Nephron progenitor cell (in vitro differentiated cells): ENCODE results near the gene LIX1L.

Experiments used
- DNase-seq: peaks from one replicate; pipeline ENCODE4 v3.0.0; 2021
- H3K27ac Mint-ChIP-seq: 2 replicates; pipeline ENCODE4 v1.8.0; 2021; ENCODE audit warnings: mild to moderate bottlenecking, moderate library complexity, mixed read lengths
- H3K27me3 Mint-ChIP-seq: 2 replicates; pipeline ENCODE4 v1.8.0; 2021; ENCODE audit warnings: mild to moderate bottlenecking, low read depth, mixed read lengths; ENCODE audit not compliant: poor library complexity
- H3K36me3 Mint-ChIP-seq: 2 replicates; pipeline ENCODE4 v1.8.0; 2021; ENCODE audit warnings: low read depth, mixed read lengths
- H3K4me1 Mint-ChIP-seq: 2 replicates; pipeline ENCODE4 v1.8.0; 2021; ENCODE audit warnings: mixed read lengths
- H3K4me3 Mint-ChIP-seq: 2 replicates; pipeline ENCODE4 v1.8.0; 2021; ENCODE audit warnings: mild to moderate bottlenecking, moderate library complexity, mixed read lengths
- H3K9me3 Mint-ChIP-seq: 2 replicates; pipeline ENCODE4 v1.8.0; 2021; ENCODE audit warnings: mild to moderate bottlenecking, moderate library complexity, mixed read lengths
- TF ChIP-seq, protein P1 (sequence below): fragments of 200-600 bp; sonication (generic); IDR thresholded peaks from 2 replicates; pipeline ENCODE4 v1.5.0; 2021; ENCODE audit warnings: antibody characterized with exemption

The LIX1L gene

DNA sequence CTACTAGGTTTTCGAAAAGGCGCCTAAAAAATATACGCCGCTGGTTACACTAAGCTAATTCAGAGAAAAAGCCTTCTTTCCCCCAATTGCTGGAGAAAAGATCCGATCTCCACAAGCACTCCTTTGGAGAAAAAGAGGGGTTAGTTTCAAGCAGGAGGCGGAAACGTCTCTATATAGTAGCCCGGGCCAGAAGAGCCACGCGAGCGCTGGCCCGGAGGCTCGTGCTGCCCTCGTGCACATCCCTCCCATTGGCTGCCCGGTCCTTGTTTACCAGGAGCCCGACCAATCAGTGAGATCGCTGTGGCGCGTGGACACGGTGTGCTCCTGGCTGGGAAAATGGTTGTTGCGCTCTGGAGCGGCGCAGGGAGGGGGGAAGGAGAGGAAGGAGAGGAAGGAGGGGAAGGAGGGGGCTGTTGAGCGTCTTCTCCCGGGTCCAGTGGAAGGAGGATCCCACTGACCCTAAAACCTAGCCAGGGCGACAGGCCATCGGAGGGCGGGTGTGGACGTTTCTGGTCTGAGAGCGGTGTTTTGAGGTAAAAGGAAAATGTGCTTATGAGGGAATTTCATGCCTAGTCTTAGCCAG, 38.7 kb upstream of the LIX1L start, which contains the start of gene TXNIP:
Gene TXNIP (minus strand): TSS at position 147 of the 583 bp plus-strand sequence. CDS start 313 bp downstream, outside the sequence.
- peak within 1 kb of the TSS; percentile 99 for H3K27ac Mint-ChIP-seq
- peak within 1 kb of the TSS; percentile 99 for H3K4me3 Mint-ChIP-seq
- peak; percentile 95 for DNase-seq
- peaks cover 3% of the 10 kb centered on the region for H3K27me3 Mint-ChIP-seq
- peaks cover 50% of the 10 kb centered on the region for H3K36me3 Mint-ChIP-seq
- peaks cover 5% of the 10 kb centered on the region for H3K9me3 Mint-ChIP-seq
- H3K4me1 Mint-ChIP-seq = peaks cover 76% of the 10 kb centered on the region
- TF ChIP-seq, protein P1, sequence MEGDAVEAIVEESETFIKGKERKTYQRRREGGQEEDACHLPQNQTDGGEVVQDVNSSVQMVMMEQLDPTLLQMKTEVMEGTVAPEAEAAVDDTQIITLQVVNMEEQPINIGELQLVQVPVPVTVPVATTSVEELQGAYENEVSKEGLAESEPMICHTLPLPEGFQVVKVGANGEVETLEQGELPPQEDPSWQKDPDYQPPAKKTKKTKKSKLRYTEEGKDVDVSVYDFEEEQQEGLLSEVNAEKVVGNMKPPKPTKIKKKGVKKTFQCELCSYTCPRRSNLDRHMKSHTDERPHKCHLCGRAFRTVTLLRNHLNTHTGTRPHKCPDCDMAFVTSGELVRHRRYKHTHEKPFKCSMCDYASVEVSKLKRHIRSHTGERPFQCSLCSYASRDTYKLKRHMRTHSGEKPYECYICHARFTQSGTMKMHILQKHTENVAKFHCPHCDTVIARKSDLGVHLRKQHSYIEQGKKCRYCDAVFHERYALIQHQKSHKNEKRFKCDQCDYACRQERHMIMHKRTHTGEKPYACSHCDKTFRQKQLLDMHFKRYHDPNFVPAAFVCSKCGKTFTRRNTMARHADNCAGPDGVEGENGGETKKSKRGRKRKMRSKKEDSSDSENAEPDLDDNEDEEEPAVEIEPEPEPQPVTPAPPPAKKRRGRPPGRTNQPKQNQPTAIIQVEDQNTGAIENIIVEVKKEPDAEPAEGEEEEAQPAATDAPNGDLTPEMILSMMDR = no peak

DNA sequence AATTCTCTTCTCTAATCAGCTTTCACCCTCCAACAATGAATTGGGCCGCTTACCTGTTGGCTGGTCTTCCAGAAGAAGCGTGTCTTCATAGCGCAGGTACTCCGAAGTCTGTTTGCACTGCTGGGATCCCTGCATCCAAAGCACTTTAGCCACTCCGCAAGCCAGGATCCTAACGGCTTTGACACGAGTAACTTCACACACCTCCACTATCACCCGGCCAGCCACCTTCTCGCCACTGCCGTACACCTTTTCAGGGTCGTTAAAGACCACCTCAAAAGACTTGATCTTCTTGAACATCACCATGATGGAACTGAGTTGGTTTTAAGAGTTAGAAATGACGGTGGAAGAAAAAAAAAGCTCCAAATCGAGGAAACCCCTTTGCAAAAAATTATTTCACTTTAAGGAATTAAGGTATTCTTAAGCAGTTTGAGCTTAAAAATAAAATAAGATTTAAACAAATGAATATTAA, 38.2 kb upstream of the LIX1L start:
- H3K27me3 Mint-ChIP-seq = peaks cover 3% of the 10 kb centered on the region
- peaks cover 77% of the 10 kb centered on the region for H3K4me1 Mint-ChIP-seq
- H3K36me3 Mint-ChIP-seq = peaks cover 51% of the 10 kb centered on the region
- DNase-seq = peak; percentile 18
- H3K4me3 Mint-ChIP-seq = peak overlapping the region; percentile 99
- TF ChIP-seq, protein P1 = no peak
- H3K9me3 Mint-ChIP-seq = peaks cover 5% of the 10 kb centered on the region
- H3K27ac Mint-ChIP-seq = peak overlapping the region; percentile 99

DNA sequence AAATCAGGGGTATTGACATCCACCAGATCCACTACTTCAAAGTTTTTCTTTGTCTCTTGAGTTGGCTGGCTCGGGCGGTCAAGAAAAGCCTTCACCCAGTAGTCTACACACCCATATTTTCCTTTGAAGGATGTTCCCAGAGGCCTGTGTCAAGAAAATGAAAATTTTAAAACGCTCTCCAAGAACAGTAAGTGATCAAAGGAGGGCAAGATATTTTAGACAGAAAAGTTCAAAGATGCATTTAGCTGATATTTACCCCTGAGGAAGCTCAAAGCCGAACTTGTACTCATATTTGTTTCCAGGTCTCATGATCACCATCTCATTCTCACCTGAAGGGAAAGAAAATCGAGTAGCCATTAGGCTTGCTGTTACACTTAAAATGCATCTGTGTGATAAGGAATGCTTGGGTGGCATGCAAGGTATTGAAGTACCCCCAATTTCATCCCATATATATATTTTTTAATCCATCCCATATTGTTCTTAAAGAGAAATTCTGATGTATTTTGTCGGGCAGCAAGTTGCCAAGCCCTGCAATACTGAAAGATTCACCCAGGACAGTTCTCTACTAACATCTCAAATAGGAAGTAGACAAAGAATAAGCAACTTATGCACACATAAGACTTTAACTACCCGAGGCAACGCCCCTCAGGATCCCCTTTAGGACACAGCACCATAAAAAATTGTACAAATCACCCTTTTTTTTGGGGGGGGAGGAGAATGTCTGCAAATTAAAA, 37.5 kb upstream of the LIX1L start:
- TF ChIP-seq, protein P1 = no peak
- peaks cover 5% of the 10 kb centered on the region for H3K9me3 Mint-ChIP-seq
- peaks cover 77% of the 10 kb centered on the region for H3K4me1 Mint-ChIP-seq
- H3K27ac Mint-ChIP-seq = peak overlapping the region; percentile 99
- DNase-seq = no peak
- peak overlapping the region; percentile 99 for H3K4me3 Mint-ChIP-seq
- H3K36me3 Mint-ChIP-seq = peaks cover 51% of the 10 kb centered on the region
- peaks cover 3% of the 10 kb centered on the region for H3K27me3 Mint-ChIP-seq

DNA sequence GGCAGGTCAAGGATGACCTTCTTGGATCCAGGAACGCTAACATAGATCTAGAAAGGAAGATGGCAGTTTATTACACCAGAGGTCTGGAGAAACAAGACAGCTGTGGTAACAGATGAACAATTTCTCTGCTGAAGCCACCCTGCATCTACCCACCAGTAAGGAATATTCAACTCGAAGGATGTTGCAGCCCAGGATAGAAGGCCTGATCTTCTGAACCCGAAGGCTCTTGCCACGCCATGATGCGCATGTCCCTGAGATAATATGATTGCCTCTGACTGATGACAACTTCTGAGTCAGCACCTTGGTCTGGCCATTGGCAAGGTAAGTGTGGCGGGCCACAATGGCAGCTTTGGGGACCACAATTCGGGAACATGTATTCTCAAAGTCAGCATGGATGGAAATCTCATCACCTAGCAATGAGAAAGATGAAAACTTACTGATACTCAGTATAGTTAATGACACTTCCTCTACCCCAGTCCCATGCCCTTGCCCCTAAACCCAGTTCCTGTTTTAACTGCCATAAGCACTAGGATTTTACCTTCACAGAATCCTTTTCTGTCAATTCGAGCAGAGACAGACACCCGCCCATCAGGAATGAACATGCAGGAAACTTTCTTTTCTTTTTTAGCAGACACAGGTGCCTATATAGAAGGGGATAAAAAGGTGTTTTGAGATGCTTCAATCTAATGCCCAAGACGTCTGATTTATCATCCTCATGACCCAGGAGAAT, 36.7 kb upstream of the LIX1L start:
- TF ChIP-seq, protein P1 = no peak
- peak overlapping the region; percentile 99 for H3K27ac Mint-ChIP-seq
- peaks cover 51% of the 10 kb centered on the region for H3K36me3 Mint-ChIP-seq
- peaks cover 5% of the 10 kb centered on the region for H3K9me3 Mint-ChIP-seq
- peak overlapping the region; percentile 99 for H3K4me3 Mint-ChIP-seq
- peaks cover 71% of the 10 kb centered on the region for H3K4me1 Mint-ChIP-seq
- H3K27me3 Mint-ChIP-seq = peaks cover 3% of the 10 kb centered on the region
- no peak for DNase-seq

DNA sequence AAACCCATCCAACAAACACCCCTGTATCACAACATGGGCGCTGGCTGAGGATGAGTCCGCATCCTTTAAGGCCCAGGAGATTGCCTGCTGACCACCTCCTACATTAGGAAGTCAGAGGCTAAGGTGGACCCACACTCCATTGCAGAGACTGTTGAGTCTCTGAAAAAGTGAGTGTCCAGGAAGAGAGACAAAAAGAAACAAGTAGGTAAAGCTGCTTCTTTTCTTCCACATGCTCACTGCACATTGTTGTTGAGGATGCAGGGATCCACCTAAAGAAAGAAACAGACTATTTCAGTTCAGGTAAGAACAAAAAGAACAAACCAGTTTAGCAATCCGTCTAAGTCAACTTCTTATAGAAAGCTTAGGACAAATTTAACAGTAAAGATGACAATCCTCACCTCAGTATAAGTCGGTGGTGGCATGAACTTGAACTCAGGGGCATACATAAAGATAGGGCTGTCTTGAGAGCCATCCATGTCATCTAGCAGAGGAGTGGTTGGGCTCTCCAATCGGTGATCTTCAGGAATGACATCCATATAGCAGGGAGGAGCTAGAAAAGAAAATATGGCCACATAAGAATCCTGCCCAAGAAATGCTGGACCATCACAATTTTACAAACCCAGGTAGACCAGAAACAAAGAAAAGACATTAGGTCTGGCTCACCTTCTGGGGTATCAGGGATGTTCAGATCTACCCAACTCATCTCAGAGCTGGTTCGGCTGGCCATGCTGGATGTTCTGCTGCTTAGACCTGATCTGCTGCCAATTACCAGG, 36.0 kb upstream of the LIX1L start:
- Mint-ChIP-seq H3K27me3 (peaks cover 3% of the 10 kb centered on the region), H3K4me3 (peak overlapping the region; percentile 99), H3K27ac (peak overlapping the region; percentile 99), H3K36me3 (peaks cover 51% of the 10 kb centered on the region), H3K9me3 (peaks cover 5% of the 10 kb centered on the region), H3K4me1 (peaks cover 63% of the 10 kb centered on the region)
- no peak for DNase-seq
- TF ChIP-seq, protein P1 = no peak
